ENCODE measurements around the gene SLC26A8. TPM values are rescaled to one million over a fixed set of nuclear protein-coding genes. Genes with fewer than 3 reads are reported as not detected.

Gene SLC26A8
- total and polyA plus RNA-seq, 3 experiments from 2014 or later = not detected

DNA sequence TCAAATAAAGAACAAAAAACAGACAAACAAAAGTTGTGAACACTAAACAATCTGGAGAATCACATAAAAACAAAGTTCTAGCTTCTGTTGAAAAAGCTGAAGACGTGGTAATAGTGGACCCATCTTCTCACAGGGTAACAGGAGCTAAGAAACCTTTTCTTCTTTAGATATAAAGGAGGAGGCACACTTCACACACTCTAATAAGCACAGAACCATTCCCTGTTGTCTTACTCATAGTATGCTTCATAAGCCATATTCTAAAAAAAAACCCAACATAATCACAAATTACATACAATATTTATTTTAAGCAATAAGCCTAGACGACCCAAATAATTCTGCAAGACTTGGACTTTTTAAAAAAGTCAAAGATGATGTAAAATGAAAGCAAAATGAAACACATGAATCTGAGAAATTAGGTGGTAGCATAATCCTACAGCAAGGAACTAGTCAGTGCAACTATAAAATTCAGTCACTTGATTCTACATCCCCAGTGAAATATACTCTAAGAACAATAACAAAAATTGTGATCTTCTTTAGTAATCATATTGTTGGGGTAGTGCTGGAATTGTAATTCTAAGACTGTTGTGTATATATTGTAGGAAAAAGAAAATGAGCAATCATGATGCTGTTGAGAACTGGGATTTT lies 119.2 kb downstream of the SLC26A8 start:
- Mint-ChIP-seq H3K4me1 (peaks cover 26 to 52% (median 40%) of the 10 kb centered on the region in 3 donors), H3K36me3 (peaks cover 18 to 58% (median 25%) of the 10 kb centered on the region in 3 donors), H3K4me3 (no peak overlapping the region), H3K9me3 (peaks cover 2 to 21% (median 20%) of the 10 kb centered on the region in 5 donors), H3K27ac (peak overlapping the region in 1 of 8 donors; percentile 4), H3K27me3 (no peaks in the 10 kb centered on the region)
- DNase-seq = no peak
- no peak overlapping the region for H3K27ac ChIP-seq (ENCODE audit: low read depth, low read length)
- H3K9me3 ChIP-seq (ENCODE audit: low read length) = no peaks in the 10 kb centered on the region
- no peak overlapping the region for H3K4me3 ChIP-seq (ENCODE audit: low read length)
- H3K4me1 ChIP-seq (ENCODE audit: insufficient read depth, low read length) = no peaks in the 10 kb centered on the region
- H3K36me3 ChIP-seq (ENCODE audit: insufficient read depth, low read length) = no peaks in the 10 kb centered on the region
- POLR2A ChIA-PET = no interaction called here
- no peaks in the 10 kb centered on the region for H3K27me3 ChIP-seq (ENCODE audit: insufficient read depth, low read length, poor library complexity, severe bottlenecking)
- CTCF ChIA-PET = no interaction called here

DNA sequence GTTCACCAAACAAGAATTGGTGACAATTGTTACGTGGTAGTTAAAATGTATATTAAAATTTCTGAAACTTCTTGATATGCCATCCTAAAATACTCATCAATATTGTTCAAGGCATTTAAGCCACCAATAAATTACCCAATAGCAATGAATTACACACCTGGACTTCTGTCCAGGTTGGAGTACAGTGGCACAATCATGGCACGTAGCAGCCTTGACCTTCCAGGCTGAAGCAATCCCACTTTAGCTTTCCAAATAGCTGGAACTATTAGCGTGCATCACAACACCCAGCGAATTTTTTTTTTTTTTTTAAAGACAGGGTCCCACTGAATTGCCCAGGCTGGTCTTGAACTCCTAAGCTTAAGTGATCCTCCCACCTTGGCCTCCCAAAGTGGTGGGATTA lies 120.8 kb downstream of the SLC26A8 start:
- Histone ChIP-seq H3K9me3 (ENCODE audit: low read length) (no peaks in the 10 kb centered on the region), H3K4me1 (ENCODE audit: insufficient read depth, low read length) (no peaks in the 10 kb centered on the region), H3K27ac (ENCODE audit: low read depth, low read length) (no peak overlapping the region), H3K4me3 (ENCODE audit: low read length) (no peak overlapping the region), H3K27me3 (ENCODE audit: insufficient read depth, low read length, poor library complexity, severe bottlenecking) (no peaks in the 10 kb centered on the region), H3K36me3 (ENCODE audit: insufficient read depth, low read length) (no peaks in the 10 kb centered on the region)
- Mint-ChIP-seq H3K4me1 (peaks cover 26 to 58% (median 42%) of the 10 kb centered on the region in 3 donors), H3K4me3 (no peak overlapping the region), H3K27ac (no peak overlapping the region), H3K27me3 (no peaks in the 10 kb centered on the region), H3K36me3 (peaks cover 15 to 52% (median 17%) of the 10 kb centered on the region in 3 donors), H3K9me3 (peaks cover 1 to 8% (median 7%) of the 10 kb centered on the region in 5 donors)
- ChIA-PET POLR2A (interaction anchor here (0.7 kb wide), 1 partner anchor 475 kb away, joined by 3 read pairs; no protein-coding TSS in a partner anchor), CTCF (interaction anchor here (1.0 kb wide), 1 partner anchor 227 kb away, joined by 3 read pairs; no protein-coding TSS in a partner anchor)
- no peak for DNase-seq

DNA sequence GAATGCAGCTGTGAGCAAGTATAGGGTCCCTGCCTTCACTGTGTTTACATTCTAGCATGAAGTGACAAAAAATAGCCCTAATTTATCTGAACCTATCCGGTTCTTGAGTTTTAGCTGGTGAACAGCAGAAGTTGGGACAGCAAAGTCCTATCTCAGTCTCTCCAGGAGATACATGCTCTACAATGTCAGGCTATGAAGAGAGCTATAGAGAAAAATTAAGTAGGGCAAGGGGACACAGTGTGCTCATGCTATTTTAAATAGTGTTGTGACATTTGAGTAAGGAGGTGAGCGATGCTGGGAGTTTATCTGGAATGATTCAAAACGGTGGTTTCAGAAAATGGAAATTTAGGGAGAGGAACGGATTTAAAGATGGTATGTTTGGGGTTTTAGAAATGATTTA lies 124.0 kb downstream of the SLC26A8 start:
- Histone ChIP-seq H3K4me1 (ENCODE audit: insufficient read depth, low read length) (no peaks in the 10 kb centered on the region), H3K36me3 (ENCODE audit: insufficient read depth, low read length) (peaks cover 7% of the 10 kb centered on the region), H3K27ac (ENCODE audit: low read depth, low read length) (no peak overlapping the region), H3K4me3 (ENCODE audit: low read length) (no peak overlapping the region), H3K27me3 (ENCODE audit: insufficient read depth, low read length, poor library complexity, severe bottlenecking) (no peaks in the 10 kb centered on the region), H3K9me3 (ENCODE audit: low read length) (no peaks in the 10 kb centered on the region)
- DNase-seq = no peak
- ChIA-PET POLR2A (no interaction called here), CTCF (no interaction called here)
- Mint-ChIP-seq H3K27me3 (no peaks in the 10 kb centered on the region), H3K9me3 (no peaks in the 10 kb centered on the region), H3K4me3 (no peak overlapping the region), H3K27ac (peak overlapping the region in 5 of 8 donors; percentile 2 to 61 (median 24)), H3K4me1 (peaks cover 19 to 53% (median 50%) of the 10 kb centered on the region in 3 donors), H3K36me3 (peaks cover 9 to 44% (median 13%) of the 10 kb centered on the region in 3 donors)

DNA sequence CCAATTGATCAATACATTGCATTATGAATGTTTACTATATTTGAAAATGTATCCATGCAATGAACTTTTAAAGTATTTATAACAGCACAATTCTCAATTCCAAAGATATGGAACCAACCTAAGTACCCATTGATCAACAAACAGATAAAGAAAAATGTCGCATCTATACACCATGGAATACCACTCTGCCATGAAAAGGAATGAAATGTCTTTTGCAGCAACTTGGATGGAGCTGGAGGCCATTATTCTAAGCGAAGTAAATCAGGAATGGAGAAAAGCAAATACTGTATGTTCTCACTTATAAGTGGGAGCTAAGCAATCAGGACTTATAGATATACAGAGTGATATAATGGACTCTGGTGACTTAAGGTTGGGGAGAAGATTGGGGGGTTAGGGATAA lies 126.4 kb downstream of the SLC26A8 start:
- POLR2A ChIA-PET = no interaction called here
- no peaks in the 10 kb centered on the region for H3K9me3 ChIP-seq (ENCODE audit: low read length)
- H3K4me1 ChIP-seq (ENCODE audit: insufficient read depth, low read length) = no peaks in the 10 kb centered on the region
- peaks cover 7% of the 10 kb centered on the region for H3K36me3 ChIP-seq (ENCODE audit: insufficient read depth, low read length)
- no peak overlapping the region for H3K27ac Mint-ChIP-seq
- no peak overlapping the region for H3K27ac ChIP-seq (ENCODE audit: low read depth, low read length)
- no peaks in the 10 kb centered on the region for H3K27me3 Mint-ChIP-seq
- DNase-seq = no peak
- no peak overlapping the region for H3K4me3 ChIP-seq (ENCODE audit: low read length)
- H3K9me3 Mint-ChIP-seq = no peaks in the 10 kb centered on the region
- peaks cover 9 to 39% (median 10%) of the 10 kb centered on the region in 3 donors for H3K36me3 Mint-ChIP-seq
- no peak overlapping the region for H3K4me3 Mint-ChIP-seq
- peaks cover 22 to 66% (median 53%) of the 10 kb centered on the region in 3 donors for H3K4me1 Mint-ChIP-seq
- no peaks in the 10 kb centered on the region for H3K27me3 ChIP-seq (ENCODE audit: insufficient read depth, low read length, poor library complexity, severe bottlenecking)
- CTCF ChIA-PET = no interaction called here

DNA sequence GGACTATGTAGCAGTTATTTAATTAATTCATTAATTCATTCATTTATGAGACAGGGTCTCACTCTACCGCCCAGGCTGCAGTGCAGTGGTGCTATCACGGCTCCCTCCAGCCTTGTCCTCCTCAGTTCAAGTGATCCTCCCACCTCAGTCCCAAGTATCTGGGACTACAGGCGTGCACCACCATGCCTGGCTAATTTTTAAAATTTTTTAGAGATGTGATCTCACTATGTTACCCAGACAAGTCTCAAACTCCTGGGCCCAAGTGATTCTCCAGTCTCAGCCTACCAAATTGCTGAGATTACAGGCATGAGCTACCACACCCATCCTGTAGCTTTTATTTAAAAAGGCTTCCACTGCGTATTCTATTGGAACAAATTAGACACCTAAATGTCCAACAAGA lies 127.0 kb downstream of the SLC26A8 start:
- no peak overlapping the region for H3K27ac ChIP-seq (ENCODE audit: low read depth, low read length)
- peaks cover 9 to 36% (median 10%) of the 10 kb centered on the region in 3 donors for H3K36me3 Mint-ChIP-seq
- H3K4me3 Mint-ChIP-seq = no peak overlapping the region
- H3K27ac Mint-ChIP-seq = no peak overlapping the region
- no peaks in the 10 kb centered on the region for H3K4me1 ChIP-seq (ENCODE audit: insufficient read depth, low read length)
- no peak overlapping the region for H3K4me3 ChIP-seq (ENCODE audit: low read length)
- peaks cover 22 to 70% (median 53%) of the 10 kb centered on the region in 3 donors for H3K4me1 Mint-ChIP-seq
- no peaks in the 10 kb centered on the region for H3K27me3 Mint-ChIP-seq
- ChIA-PET POLR2A (no interaction called here), CTCF (no interaction called here)
- H3K9me3 Mint-ChIP-seq = no peaks in the 10 kb centered on the region
- no peaks in the 10 kb centered on the region for H3K9me3 ChIP-seq (ENCODE audit: low read length)
- H3K36me3 ChIP-seq (ENCODE audit: insufficient read depth, low read length) = peaks cover 7% of the 10 kb centered on the region
- no peaks in the 10 kb centered on the region for H3K27me3 ChIP-seq (ENCODE audit: insufficient read depth, low read length, poor library complexity, severe bottlenecking)
- DNase-seq = no peak

DNA sequence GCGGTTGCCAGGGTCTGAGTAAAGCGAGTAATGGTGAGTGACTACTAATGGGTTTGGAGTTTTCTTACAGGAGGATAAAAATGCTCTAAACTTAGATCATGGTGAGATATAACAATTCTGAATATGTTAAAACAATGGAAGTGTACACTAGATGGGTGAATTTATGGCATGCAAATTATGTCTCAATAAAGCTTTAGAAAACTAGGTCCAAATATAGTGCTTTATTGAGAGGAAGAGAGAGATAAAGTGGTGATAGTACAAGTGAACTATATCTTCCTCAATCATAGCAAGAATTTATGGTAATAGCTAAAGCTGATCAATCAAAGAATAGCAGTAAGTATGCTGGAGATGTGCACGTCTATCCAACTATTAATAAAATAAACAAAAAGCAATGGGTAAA lies 127.4 kb downstream of the SLC26A8 start:
- H3K4me3 ChIP-seq (ENCODE audit: low read length) = no peak overlapping the region
- Mint-ChIP-seq H3K27ac (no peak overlapping the region), H3K27me3 (no peaks in the 10 kb centered on the region), H3K36me3 (peaks cover 9 to 34% (median 10%) of the 10 kb centered on the region in 3 donors), H3K9me3 (no peaks in the 10 kb centered on the region), H3K4me3 (no peak overlapping the region), H3K4me1 (peaks cover 22 to 70% (median 53%) of the 10 kb centered on the region in 3 donors)
- no peak overlapping the region for H3K27ac ChIP-seq (ENCODE audit: low read depth, low read length)
- DNase-seq = no peak
- ChIA-PET POLR2A (no interaction called here), CTCF (no interaction called here)
- no peaks in the 10 kb centered on the region for H3K4me1 ChIP-seq (ENCODE audit: insufficient read depth, low read length)
- H3K9me3 ChIP-seq (ENCODE audit: low read length) = no peaks in the 10 kb centered on the region
- H3K27me3 ChIP-seq (ENCODE audit: insufficient read depth, low read length, poor library complexity, severe bottlenecking) = no peaks in the 10 kb centered on the region
- H3K36me3 ChIP-seq (ENCODE audit: insufficient read depth, low read length) = peaks cover 7% of the 10 kb centered on the region

DNA sequence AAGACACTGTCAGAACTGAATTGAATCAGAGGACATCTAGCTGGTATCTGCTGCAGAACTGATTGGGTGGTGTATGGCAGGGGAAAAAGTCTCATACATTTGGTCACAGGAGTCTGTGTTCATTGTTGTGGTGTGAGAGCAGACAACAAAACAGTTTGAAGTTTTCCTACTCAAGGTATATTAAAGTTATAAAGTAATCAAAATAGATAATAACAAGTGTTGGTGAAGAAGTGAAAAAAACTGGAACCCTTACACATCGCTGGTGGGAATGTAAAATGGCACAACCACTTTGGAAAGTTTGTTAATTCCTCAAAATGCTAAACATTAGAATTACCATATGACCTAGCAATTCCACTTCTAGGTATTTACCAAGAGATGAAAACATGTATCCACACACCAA lies 128.2 kb downstream of the SLC26A8 start:
- H3K27ac ChIP-seq (ENCODE audit: low read depth, low read length) = no peak overlapping the region
- H3K4me3 ChIP-seq (ENCODE audit: low read length) = no peak overlapping the region
- H3K36me3 Mint-ChIP-seq = peaks cover 9 to 34% (median 10%) of the 10 kb centered on the region in 3 donors
- H3K36me3 ChIP-seq (ENCODE audit: insufficient read depth, low read length) = peaks cover 7% of the 10 kb centered on the region
- no peaks in the 10 kb centered on the region for H3K4me1 ChIP-seq (ENCODE audit: insufficient read depth, low read length)
- POLR2A ChIA-PET = no interaction called here
- no peaks in the 10 kb centered on the region for H3K27me3 ChIP-seq (ENCODE audit: insufficient read depth, low read length, poor library complexity, severe bottlenecking)
- no peaks in the 10 kb centered on the region for H3K9me3 ChIP-seq (ENCODE audit: low read length)
- H3K27me3 Mint-ChIP-seq = no peaks in the 10 kb centered on the region
- H3K27ac Mint-ChIP-seq = peak overlapping the region in 3 of 8 donors; percentile 7 to 78 (median 39)
- DNase-seq = no peak
- H3K9me3 Mint-ChIP-seq = no peaks in the 10 kb centered on the region
- H3K4me3 Mint-ChIP-seq = no peak overlapping the region
- peaks cover 22 to 66% (median 52%) of the 10 kb centered on the region in 3 donors for H3K4me1 Mint-ChIP-seq
- CTCF ChIA-PET = no interaction called here

DNA sequence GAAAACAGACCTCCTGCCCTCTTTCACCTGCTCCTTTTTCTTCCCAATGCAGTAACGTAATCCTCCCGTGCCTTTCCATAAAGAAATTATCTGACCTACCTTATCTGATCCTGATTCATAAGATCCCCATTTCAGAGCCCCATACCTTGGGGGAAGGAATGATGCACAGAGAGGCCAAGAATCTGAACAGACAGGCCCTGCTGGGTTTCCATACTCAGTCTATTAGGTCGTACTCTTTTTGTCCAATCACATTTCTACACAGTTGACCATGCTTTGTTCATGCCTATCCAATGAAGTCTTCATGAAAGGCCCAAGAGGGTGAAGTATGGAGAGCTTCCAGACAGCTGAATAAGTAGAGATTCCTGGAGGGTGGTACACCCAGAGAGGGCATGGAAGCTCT lies 128.9 kb downstream of the SLC26A8 start:
- Histone ChIP-seq H3K4me3 (ENCODE audit: low read length) (no peak overlapping the region), H3K4me1 (ENCODE audit: insufficient read depth, low read length) (no peaks in the 10 kb centered on the region), H3K9me3 (ENCODE audit: low read length) (no peaks in the 10 kb centered on the region), H3K27ac (ENCODE audit: low read depth, low read length) (no peak overlapping the region), H3K27me3 (ENCODE audit: insufficient read depth, low read length, poor library complexity, severe bottlenecking) (no peaks in the 10 kb centered on the region), H3K36me3 (ENCODE audit: insufficient read depth, low read length) (peaks cover 7% of the 10 kb centered on the region)
- no peaks in the 10 kb centered on the region for H3K9me3 Mint-ChIP-seq
- DNase-seq = no peak
- no peaks in the 10 kb centered on the region for H3K27me3 Mint-ChIP-seq
- POLR2A ChIA-PET = no interaction called here
- peaks cover 18 to 67% (median 50%) of the 10 kb centered on the region in 3 donors for H3K4me1 Mint-ChIP-seq
- H3K36me3 Mint-ChIP-seq = peaks cover 9 to 33% (median 10%) of the 10 kb centered on the region in 3 donors
- CTCF ChIA-PET = no interaction called here
- no peak overlapping the region for H3K4me3 Mint-ChIP-seq
- peak overlapping the region in 4 of 8 donors; percentile 7 to 78 (median 39) for H3K27ac Mint-ChIP-seq

Measured in CD8-positive, alpha-beta memory T cell (primary cell).